Retina (tissue), 1 donor: ENCODE results near the gene ESYT2.
"Not testable (repeated sequence)": the region's sequence is repeated elsewhere in the genome, so short reads cannot be mapped to it uniquely, and the experiment has no call there.

Source experiments
- DNase-seq: peaks from one replicate; pipeline ENCODE4 v3.0.0-alpha.2; 2016

ESYT2 gene

GRCh38 chr7:158723266-158723665, 106.0 kb downstream of the ESYT2 start:
- DNase-seq, result no peak

GRCh38 chr7:158722574-158723237, 106.6 kb downstream of the ESYT2 start:
- DNase-seq, result no peak

GRCh38 chr7:158720112-158720511, 109.2 kb downstream of the ESYT2 start:
- DNase-seq, result no peak

- DNase-seq, result no peak
These were observed 112.5 kb downstream of the ESYT2 start for GRCh38 chr7:158716802-158717201.

GRCh38 chr7:158710651-158711102, 118.6 kb downstream of the ESYT2 start:
- no peak for DNase-seq

- DNase-seq, result no peak
These were observed 121.7 kb downstream of the ESYT2 start for GRCh38 chr7:158707610-158708009.

GRCh38 chr7:158706710-158707590, 122.4 kb downstream of the ESYT2 start:
- DNase-seq, result no peak

GRCh38 chr7:158706273-158706704, 123.0 kb downstream of the ESYT2 start:
- no peak for DNase-seq

GRCh38 chr7:158705234-158705850, 124.0 kb downstream of the ESYT2 start:
- peak; percentile 54 for DNase-seq

- DNase-seq, result peak; percentile 97
These were observed 124.6 kb downstream of the ESYT2 start, which contains the start of gene NCAPG2 for GRCh38 chr7:158704524-158705233. TSS of gene NCAPG2 (minus strand) at chr7:158704804. CDS start at chr7:158701899, 2,905 bp downstream.

GRCh38 chr7:158703679-158704523, 125.4 kb downstream of the ESYT2 start:
- not testable (repeated sequence) for DNase-seq

GRCh38 chr7:158702944-158703343, 126.4 kb downstream of the ESYT2 start:
- no peak for DNase-seq

- no peak for DNase-seq
These were observed 127.1 kb downstream of the ESYT2 start for GRCh38 chr7:158702196-158702595.

- DNase-seq, result no peak
These were observed 129.3 kb downstream of the ESYT2 start for GRCh38 chr7:158700008-158700407.

- DNase-seq, result no peak
These were observed 130.0 kb downstream of the ESYT2 start for GRCh38 chr7:158699341-158699740.

GRCh38 chr7:158698657-158699195, 130.6 kb downstream of the ESYT2 start:
- no peak for DNase-seq

- not testable (repeated sequence) for DNase-seq
These were observed 131.7 kb downstream of the ESYT2 start for GRCh38 chr7:158697597-158697996.

GRCh38 chr7:158695726-158696452, 133.4 kb downstream of the ESYT2 start:
- DNase-seq, result no peak

- no peak for DNase-seq
These were observed 134.3 kb downstream of the ESYT2 start for GRCh38 chr7:158695056-158695455.

- DNase-seq, result no peak
These were observed 134.7 kb downstream of the ESYT2 start for GRCh38 chr7:158694650-158695049.

- no peak for DNase-seq
These were observed 139.8 kb downstream of the ESYT2 start for GRCh38 chr7:158689488-158689887.
